ENCODE results near the gene TNFRSF4. TPM values are rescaled to one million over a fixed set of nuclear protein-coding genes. Genes with fewer than 3 reads are reported as not detected.

TNFRSF4 gene
- total RNA-seq, 1 donor from 2014 or later: 0.31 TPM

DNA sequence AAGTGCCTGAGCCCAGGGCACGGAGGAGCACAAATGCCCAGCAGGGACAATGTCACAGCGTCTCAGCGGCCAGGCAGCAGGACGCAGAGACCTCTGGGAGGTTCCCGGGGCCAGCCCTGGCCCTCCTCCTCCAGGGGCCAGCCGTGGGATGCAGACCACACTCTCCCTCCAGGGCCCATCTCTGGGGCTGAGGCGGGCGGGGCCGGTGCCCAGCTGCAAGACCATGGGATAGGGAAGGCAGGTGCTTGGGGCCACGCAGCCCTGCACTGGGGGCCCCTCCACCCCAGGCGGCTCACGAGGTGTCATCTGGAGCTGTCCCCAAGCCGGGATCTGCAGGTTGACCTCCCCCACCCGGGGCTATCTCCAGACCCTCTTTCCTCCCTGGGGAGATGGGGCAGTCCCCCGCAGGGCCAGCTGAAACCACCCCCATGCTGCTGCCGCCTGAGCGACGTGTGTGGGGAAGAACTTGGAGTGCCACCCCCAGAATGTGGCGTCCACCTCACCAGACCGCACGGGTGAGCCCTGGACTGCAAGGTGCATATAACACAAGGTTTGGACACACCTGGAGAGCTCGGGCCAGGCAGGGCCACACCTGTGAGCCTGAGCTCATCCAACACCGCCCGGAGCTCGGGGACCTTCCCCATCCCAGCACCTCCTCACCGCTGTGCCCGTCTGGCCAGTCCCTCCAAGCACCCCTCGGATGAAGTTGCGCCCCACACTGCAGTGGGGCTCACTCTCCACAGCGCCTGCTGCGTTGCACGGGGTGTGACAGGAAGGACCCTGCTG, 44.3 kb downstream of the TNFRSF4 start:
- Mint-ChIP-seq H3K27me3 (peaks cover 4% of the 10 kb centered on the region), H3K4me3 (no peak overlapping the region), H3K9me3 (no peaks in the 10 kb centered on the region), H3K36me3 (no peaks in the 10 kb centered on the region), H3K4me1 (ENCODE audit: unreplicated experiment) (peaks cover 5% of the 10 kb centered on the region), H3K27ac (no peak overlapping the region)
- TF ChIP-seq, protein P1, sequence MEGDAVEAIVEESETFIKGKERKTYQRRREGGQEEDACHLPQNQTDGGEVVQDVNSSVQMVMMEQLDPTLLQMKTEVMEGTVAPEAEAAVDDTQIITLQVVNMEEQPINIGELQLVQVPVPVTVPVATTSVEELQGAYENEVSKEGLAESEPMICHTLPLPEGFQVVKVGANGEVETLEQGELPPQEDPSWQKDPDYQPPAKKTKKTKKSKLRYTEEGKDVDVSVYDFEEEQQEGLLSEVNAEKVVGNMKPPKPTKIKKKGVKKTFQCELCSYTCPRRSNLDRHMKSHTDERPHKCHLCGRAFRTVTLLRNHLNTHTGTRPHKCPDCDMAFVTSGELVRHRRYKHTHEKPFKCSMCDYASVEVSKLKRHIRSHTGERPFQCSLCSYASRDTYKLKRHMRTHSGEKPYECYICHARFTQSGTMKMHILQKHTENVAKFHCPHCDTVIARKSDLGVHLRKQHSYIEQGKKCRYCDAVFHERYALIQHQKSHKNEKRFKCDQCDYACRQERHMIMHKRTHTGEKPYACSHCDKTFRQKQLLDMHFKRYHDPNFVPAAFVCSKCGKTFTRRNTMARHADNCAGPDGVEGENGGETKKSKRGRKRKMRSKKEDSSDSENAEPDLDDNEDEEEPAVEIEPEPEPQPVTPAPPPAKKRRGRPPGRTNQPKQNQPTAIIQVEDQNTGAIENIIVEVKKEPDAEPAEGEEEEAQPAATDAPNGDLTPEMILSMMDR (conservative IDR thresholded peaks at IDR 0.05): no peak
- no peak for DNase-seq (ENCODE audit: extremely low spot score, unreplicated experiment)

GRCh38 chr1:1168451-1169411, 45.2 kb downstream of the TNFRSF4 start:
- no peaks in the 10 kb centered on the region for H3K36me3 Mint-ChIP-seq
- TF ChIP-seq, protein P1 (conservative IDR thresholded peaks at IDR 0.05): no peak
- no peaks in the 10 kb centered on the region for H3K9me3 Mint-ChIP-seq
- H3K4me1 Mint-ChIP-seq (ENCODE audit: unreplicated experiment): peaks cover 10% of the 10 kb centered on the region
- no peak overlapping the region for H3K4me3 Mint-ChIP-seq
- no peak overlapping the region for H3K27ac Mint-ChIP-seq
- DNase-seq (ENCODE audit: extremely low spot score, unreplicated experiment): no peak
- no peaks in the 10 kb centered on the region for H3K27me3 Mint-ChIP-seq

- Mint-ChIP-seq H3K9me3 (no peaks in the 10 kb centered on the region), H3K27me3 (no peaks in the 10 kb centered on the region), H3K27ac (no peak overlapping the region), H3K36me3 (no peaks in the 10 kb centered on the region), H3K4me1 (ENCODE audit: unreplicated experiment) (peaks cover 10% of the 10 kb centered on the region), H3K4me3 (no peak overlapping the region)
- no peak for DNase-seq (ENCODE audit: extremely low spot score, unreplicated experiment)
- TF ChIP-seq, protein P1 (conservative IDR thresholded peaks at IDR 0.05): no peak
These were observed 46.0 kb downstream of the TNFRSF4 start for GRCh38 chr1:1167841-1168450.

DNA sequence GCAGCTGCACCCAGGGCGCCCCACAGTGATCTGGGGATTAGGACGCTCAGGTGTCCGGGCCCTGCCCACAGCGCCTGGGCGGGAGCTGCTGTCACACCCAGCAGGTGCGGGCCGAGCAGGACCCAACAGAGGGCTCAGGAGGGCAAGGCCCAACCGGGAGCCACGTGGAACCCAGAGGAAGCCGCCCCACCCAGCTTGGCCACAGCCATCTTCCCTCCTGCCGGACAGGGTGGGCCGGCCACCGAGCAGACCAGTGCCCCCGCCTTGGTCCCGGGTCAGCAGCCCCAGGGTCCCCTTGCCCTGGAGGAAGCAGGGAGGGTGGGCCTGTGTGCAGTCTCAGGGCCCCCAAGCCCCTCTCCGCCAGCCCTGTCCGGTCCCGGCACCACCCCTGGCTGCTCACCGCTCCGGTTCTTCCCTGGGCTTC, 46.5 kb downstream of the TNFRSF4 start:
- Mint-ChIP-seq H3K27me3 (no peaks in the 10 kb centered on the region), H3K27ac (no peak overlapping the region), H3K4me3 (no peak overlapping the region), H3K36me3 (no peaks in the 10 kb centered on the region), H3K4me1 (ENCODE audit: unreplicated experiment) (peaks cover 10% of the 10 kb centered on the region), H3K9me3 (no peaks in the 10 kb centered on the region)
- TF ChIP-seq, protein P1 (conservative IDR thresholded peaks at IDR 0.05): no peak
- DNase-seq (ENCODE audit: extremely low spot score, unreplicated experiment): no peak

GRCh38 chr1:1166642-1167397, 47.1 kb downstream of the TNFRSF4 start:
- no peaks in the 10 kb centered on the region for H3K9me3 Mint-ChIP-seq
- H3K36me3 Mint-ChIP-seq: no peaks in the 10 kb centered on the region
- TF ChIP-seq, protein P1 (conservative IDR thresholded peaks at IDR 0.05): no peak
- H3K27ac Mint-ChIP-seq: no peak overlapping the region
- peaks cover 10% of the 10 kb centered on the region for H3K4me1 Mint-ChIP-seq (ENCODE audit: unreplicated experiment)
- H3K27me3 Mint-ChIP-seq: no peaks in the 10 kb centered on the region
- DNase-seq (ENCODE audit: extremely low spot score, unreplicated experiment): no peak
- H3K4me3 Mint-ChIP-seq: no peak overlapping the region
